Testis (tissue), 2 donors: Measurements from ENCODE around the gene RBP5.

Experiments
- CTCF ChIP-seq, 3 experiments: fragments of 450-650 bp in 2 of 3; fragments of 200-600 bp in 1 of 3; sonication (generic) in 1 of 3; IDR thresholded peaks; one replicate each; pipeline ENCODE4 v1.5.1; 2016 to 2019; ENCODE audit warnings: antibody characterized with exemption in 3 of 3, mild to moderate bottlenecking in 2 of 3, moderate library complexity in 1 of 3
- POLR2A ChIP-seq: fragments of 450-650 bp; IDR thresholded peaks from one replicate; pipeline ENCODE4 v1.6.1; 2017; ENCODE audit warnings: antibody characterized with exemption, mild to moderate bottlenecking, moderate library complexity

- TF ChIP-seq POLR2A (no peak), CTCF (IDR thresholded peaks at IDR 0.05) (no peak)
Observed at GRCh38 chr12:7110661-7111060, 18.0 kb downstream of the RBP5 start.
